ENCODE measurements around the gene AKAP17A.

GRCh38 chrX:1564750-1565683 is 26.4 kb upstream of the AKAP17A start:
- TF ChIP-seq POLR2A (IDR thresholded peaks at IDR 0.05; ENCODE audit: low read length) (no peak), GATA1 (IDR thresholded peaks at IDR 0.05; ENCODE audit: low read depth, low read length) (no peak)

Data from erythroblast (primary cell).